Endothelial cell (in vitro differentiated cells): ENCODE results near the gene LMX1A. TPM values are rescaled to one million over a fixed set of nuclear protein-coding genes. Genes with fewer than 3 reads are reported as not detected.

Experiments used
- DNase-seq: peaks from one replicate; pipeline ENCODE4 v3.0.0; 2021; ENCODE audit warnings: low spot score
- H3K27ac Mint-ChIP-seq: one replicate; pipeline ENCODE4 v1.8.0; 2021; ENCODE audit warnings: mixed read lengths, inconsistent platforms; ENCODE audit not compliant: unreplicated experiment
- H3K27me3 Mint-ChIP-seq: one replicate; pipeline ENCODE4 v1.8.0; 2021; ENCODE audit warnings: mild to moderate bottlenecking, moderate library complexity, mixed read lengths, inconsistent platforms; ENCODE audit not compliant: unreplicated experiment
- H3K36me3 Mint-ChIP-seq: one replicate; pipeline ENCODE4 v1.8.0; 2021; ENCODE audit warnings: mild to moderate bottlenecking, low read depth, mixed read lengths, inconsistent platforms; ENCODE audit not compliant: unreplicated experiment
- H3K4me1 Mint-ChIP-seq: one replicate; pipeline ENCODE4 v1.8.0; 2021; ENCODE audit warnings: mild to moderate bottlenecking, mixed read lengths, inconsistent platforms; ENCODE audit not compliant: unreplicated experiment
- H3K4me3 Mint-ChIP-seq: one replicate; pipeline ENCODE4 v1.8.0; 2021; ENCODE audit warnings: mild to moderate bottlenecking, mixed read lengths, inconsistent platforms; ENCODE audit not compliant: unreplicated experiment
- H3K9me3 Mint-ChIP-seq: one replicate; pipeline ENCODE4 v1.8.0; 2021; ENCODE audit warnings: mixed read lengths, inconsistent platforms; ENCODE audit not compliant: unreplicated experiment
- CTCF ChIP-seq: fragments of 200-600 bp; sonication (generic); IDR thresholded peaks from one replicate; pipeline ENCODE4 v1.5.0; 2021; ENCODE audit warnings: antibody characterized with exemption; ENCODE audit not compliant: unreplicated experiment
- total RNA-seq: library from RNA; stranded (reverse); fragmentation: NEBNext Ultra II Directional; extraction: Animal tissue kit (Norgen Biotek cat#: 25700); gene quantifications from one replicate; pipeline ENCODE4 v1.2.1, GENCODE V29; 2021; ENCODE audit not compliant: unreplicated experiment

LMX1A gene
- total RNA-seq, 1 donor from 2014 or later: not detected

GRCh38 chr1:165153182-165153581 is 203.3 kb downstream of the LMX1A start:
- Mint-ChIP-seq H3K27ac (no peak overlapping the region), H3K9me3 (no peaks in the 10 kb centered on the region), H3K27me3 (no peaks in the 10 kb centered on the region), H3K4me3 (no peak overlapping the region), H3K4me1 (peaks cover 2% of the 10 kb centered on the region), H3K36me3 (no peaks in the 10 kb centered on the region)
- no peak for TF ChIP-seq CTCF
- no peak for DNase-seq

GRCh38 chr1:165152727-165153126 is 203.8 kb downstream of the LMX1A start:
- Mint-ChIP-seq H3K27ac (no peak overlapping the region), H3K4me3 (no peak overlapping the region), H3K4me1 (no peaks in the 10 kb centered on the region), H3K9me3 (no peaks in the 10 kb centered on the region), H3K27me3 (no peaks in the 10 kb centered on the region), H3K36me3 (no peaks in the 10 kb centered on the region)
- peak; percentile 43 for DNase-seq
- no peak for TF ChIP-seq CTCF

- Mint-ChIP-seq H3K27me3 (no peaks in the 10 kb centered on the region), H3K9me3 (no peaks in the 10 kb centered on the region)
- TF ChIP-seq CTCF: no peak
Measured at GRCh38 chr1:165152109-165152508, 204.4 kb downstream of the LMX1A start.

More at GRCh38 chr1:165152109-165152508, 204.4 kb downstream of the LMX1A start:
- no peaks in the 10 kb centered on the region for H3K36me3 Mint-ChIP-seq
- no peaks in the 10 kb centered on the region for H3K4me1 Mint-ChIP-seq
- no peak overlapping the region for H3K27ac Mint-ChIP-seq
- no peak for DNase-seq
- H3K4me3 Mint-ChIP-seq: no peak overlapping the region

Other genes starting within 250 kb of the LMX1A start
- not detected for gene RXRG, start 88.4 kb upstream of the LMX1A start, total RNA-seq
- not detected for gene LRRC52, start 187.3 kb upstream of the LMX1A start, total RNA-seq